Measurements from ENCODE around the gene LPCAT4.

- TF ChIP-seq GATA2 (IDR thresholded peaks at IDR 0.05; ENCODE audit: low read depth, low read length), result no peak
- TF ChIP-seq GATA3 (IDR thresholded peaks at IDR 0.05; ENCODE audit: low read depth, low read length), result no peak
Observed at GRCh38 chr15:34366271-34367065, 528 bp downstream of the LPCAT4 start.
